Ureter (tissue), 1 donor: ENCODE results near the gene GMCL1. TPM values are rescaled to one million over a fixed set of nuclear protein-coding genes. Genes with fewer than 3 reads are reported as not detected.
"Not testable (repeated sequence)": the region's sequence is repeated elsewhere in the genome, so short reads cannot be mapped to it uniquely, and the experiment has no call there.

Experiments used
- DNase-seq: peaks from one replicate; pipeline ENCODE4 v3.0.0-alpha.2; 2020; ENCODE audit warnings: low spot score
- total RNA-seq: library from RNA; stranded (reverse); gene quantifications from one replicate; pipeline ENCODE4 v1.2.4, GENCODE V29; 2023
- donor health status: DM: yes; HTN: yes; CAD: no.

GMCL1 gene
- total RNA-seq, 1 donor from 2014 or later = 18.5 TPM

- no peak for DNase-seq
Measured at GRCh38 chr2:69807821-69808540, 21.5 kb upstream of the GMCL1 start.

- no peak for DNase-seq
Measured at GRCh38 chr2:69810550-69810949, 18.9 kb upstream of the GMCL1 start.

DNA sequence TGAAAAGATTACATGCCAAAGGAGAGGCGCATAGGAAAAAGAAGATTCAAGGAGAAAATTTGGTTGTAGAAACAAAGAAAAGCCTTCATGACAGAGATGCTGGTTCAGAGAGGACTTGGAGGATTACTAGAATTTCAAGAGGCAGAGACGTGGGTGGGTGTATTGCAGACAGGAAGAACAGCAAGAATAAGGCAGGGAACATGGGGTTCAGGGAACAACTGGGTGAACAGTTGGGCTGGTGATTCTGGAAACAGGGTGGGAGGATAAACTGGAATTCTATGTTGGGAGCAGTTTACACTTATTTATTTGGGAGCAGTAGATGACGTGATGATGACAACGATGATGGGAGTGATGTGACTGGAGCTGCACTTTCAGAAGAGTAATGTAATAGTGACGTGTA is 18.4 kb upstream of the GMCL1 start:
- DNase-seq = no peak

DNA sequence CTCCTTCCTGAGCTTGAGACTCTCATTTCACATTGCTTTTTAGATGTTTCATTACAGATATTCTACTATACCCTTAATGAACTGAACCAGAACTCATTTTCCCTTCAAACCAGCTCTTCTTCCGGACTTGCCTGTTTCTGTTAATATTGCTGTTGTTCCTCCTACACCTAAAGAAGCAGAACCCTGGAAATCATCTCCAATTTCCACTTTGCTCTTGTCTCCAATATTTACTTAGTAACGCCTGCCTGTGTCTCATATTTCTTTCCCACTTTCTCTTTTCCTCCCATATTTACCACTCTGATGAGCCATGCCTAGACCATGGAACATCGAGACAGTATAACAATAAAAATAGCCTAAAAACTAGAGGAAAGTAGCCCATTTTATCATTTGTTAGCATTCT is 17.9 kb upstream of the GMCL1 start:
- no peak for DNase-seq

GRCh38 chr2:69815717-69816116 is 13.7 kb upstream of the GMCL1 start:
- no peak for DNase-seq

DNA sequence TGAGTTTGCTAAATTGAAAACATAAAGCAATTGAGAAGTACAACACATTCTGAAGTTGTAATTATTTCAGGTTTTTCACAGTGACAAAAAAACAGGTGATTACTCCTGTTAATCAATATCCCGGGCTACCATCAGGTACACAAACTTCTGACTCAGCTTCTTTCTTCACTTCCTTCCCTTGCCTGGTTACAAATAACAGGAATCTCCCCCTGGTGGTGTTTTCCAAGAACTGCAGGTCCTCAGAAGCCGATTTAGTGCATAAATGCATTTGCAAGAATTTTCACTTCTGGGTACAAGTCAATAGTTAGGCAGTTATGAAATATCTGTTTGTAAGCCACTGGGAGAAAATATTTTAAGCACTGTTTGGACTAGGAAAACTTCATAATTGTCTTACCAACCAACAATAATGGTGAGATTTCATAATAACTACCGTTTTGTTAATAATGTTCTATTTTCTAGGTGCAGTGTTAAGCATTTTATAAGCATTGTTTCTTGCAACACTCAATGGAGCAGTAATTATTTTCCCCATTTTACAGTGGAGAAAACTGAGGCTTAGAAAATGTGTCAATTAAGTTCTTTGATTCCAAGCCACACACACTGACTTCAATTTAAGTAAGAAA is 12.4 kb upstream of the GMCL1 start:
- DNase-seq = peak; percentile 87

- DNase-seq = no peak
Measured at GRCh38 chr2:69817729-69818501, 11.5 kb upstream of the GMCL1 start.

DNA sequence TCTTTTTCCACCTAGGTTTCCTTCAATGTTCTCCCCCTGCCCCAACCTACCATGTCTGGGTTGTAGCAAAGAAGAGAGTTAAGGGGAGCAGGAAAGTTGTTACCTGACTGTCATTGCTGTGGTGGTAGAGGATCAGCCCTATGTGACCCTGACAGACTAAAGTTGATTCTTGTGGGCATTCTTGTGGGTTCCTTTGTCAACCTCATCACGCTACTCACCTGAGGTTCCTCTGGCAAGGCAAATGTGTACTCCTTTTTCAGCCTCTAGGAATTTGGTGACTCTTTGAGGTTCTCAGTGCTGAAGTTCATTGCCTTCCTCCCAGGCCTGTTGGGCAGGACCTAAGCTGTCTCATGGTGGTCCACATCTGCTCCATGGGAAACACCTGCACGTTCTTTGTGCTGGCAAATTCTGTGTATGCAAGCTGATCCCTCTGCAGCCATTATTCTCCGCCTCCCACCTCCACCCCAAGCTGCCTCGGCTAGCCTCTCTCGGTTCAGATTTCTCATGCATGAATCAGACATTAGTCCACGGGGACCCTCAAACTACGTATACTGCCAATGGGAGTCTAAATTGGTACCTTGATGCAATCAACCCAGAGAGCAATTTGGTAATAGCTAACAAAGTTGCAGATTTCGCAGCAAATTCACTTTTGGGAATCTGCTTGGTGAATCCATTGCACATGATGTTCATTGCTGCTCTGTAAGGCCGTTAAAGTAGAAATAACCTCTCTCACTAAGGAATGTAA is 1.5 kb upstream of the GMCL1 start:
- DNase-seq = no peak

DNA sequence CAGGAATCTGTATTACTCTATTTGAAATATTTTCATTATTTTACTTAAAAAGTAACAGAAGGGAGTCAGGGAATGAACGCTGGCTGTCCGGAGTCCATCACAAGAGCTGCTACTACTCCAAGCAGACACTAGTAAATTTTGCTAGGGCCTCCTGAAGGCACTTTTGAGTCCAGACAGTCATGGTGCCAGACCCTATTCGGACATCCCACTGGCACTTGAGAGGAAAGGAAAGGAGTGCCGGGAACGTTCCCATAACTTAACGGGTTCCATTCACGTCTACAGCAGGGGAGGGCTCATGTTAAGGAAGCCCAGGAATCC is 563 bp upstream of the GMCL1 start:
- DNase-seq = no peak

GRCh38 chr2:69830045-69830905 is 815 bp downstream of the GMCL1 start:
- DNase-seq = peak; percentile 50

DNA sequence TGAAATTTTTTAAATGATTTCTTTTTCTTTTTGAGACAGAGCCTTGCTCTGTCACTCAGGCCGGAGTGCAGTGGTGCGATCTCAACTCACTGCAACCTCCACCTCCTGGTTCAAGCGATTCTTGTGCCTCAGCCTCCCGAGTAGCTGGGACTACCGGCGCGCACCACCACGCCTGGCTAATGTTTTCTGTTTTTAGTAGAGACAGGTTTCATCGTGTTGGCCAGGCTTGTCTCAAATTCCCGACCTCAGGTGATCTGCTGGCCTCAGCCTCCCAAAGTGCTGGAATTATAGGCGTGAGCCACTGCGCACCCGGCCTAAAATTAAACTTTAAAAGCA is 1.4 kb downstream of the GMCL1 start:
- DNase-seq = not testable (repeated sequence)

- DNase-seq = no peak
Measured at GRCh38 chr2:69831354-69831905, 2.0 kb downstream of the GMCL1 start.

GRCh38 chr2:69833752-69834151 is 4.3 kb downstream of the GMCL1 start:
- no peak for DNase-seq

DNA sequence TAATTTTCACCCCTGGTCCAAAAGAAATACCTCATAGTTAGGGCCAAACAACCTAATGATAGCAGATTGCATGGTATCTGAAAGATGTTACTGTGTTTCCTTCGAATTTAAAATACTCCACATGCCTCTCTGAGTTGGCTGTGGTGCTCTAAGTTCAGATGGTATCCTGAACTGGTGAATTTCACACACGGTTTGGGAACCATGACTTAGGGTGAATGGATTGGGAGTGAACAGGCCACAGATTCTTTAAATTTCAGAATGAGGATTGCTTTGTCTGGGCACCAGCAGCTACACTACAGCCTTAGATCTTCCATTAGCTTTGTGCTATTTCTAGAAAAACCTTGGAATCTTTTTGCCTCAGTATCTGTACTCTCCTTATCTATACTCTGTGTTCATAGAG is 6.2 kb downstream of the GMCL1 start:
- no peak for DNase-seq

GRCh38 chr2:69836316-69836715 is 6.9 kb downstream of the GMCL1 start:
- no peak for DNase-seq

- no peak for DNase-seq
Measured at GRCh38 chr2:69837533-69837932, 8.1 kb downstream of the GMCL1 start.

GRCh38 chr2:69843993-69844392 is 14.5 kb downstream of the GMCL1 start:
- DNase-seq = no peak

- DNase-seq = no peak
Measured at GRCh38 chr2:69844560-69844959, 15.1 kb downstream of the GMCL1 start.

DNA sequence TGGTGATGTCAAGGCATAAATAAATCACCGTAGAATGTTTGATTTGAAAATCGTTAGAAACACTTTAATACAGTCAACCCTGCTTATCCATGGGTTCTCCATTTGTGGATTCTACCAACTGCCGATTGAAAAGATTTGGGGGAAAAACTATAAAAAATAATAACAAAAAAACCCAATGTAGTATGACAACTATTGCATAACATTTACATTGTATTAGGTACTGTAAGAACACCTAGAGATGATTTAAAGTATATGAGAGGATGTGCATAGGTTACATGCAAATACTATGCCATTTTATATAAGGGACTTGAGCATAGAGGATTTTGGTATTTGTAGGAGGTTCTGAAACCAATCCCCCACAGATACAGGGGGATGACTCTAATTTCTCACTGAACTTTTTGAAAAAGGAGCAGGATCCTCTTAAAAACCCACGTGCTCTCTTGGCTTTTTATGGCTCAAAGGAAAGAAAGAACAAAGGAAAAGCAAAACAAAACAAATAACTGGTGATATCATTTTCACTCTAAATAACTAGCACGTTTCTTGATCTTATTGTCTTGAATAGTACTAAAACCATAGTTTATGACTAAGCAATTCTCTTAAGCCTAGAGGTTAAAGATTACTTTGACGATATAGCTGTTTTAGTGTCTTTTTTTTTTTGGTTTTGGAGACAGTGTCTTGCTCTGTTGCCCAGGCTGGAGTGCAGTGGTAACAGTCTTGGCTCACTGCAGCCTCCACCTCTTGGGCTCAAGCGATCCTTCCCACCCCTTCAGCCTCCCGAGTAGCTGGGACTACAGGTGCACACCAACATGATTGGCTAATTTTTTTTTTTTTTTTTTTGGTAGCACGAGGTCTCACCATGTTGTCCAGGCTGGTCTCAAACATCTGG is 17.0 kb downstream of the GMCL1 start:
- no peak for DNase-seq
